T-cell (primary cell): ENCODE measurements around the gene LIN9. TPM values are rescaled to one million over a fixed set of nuclear protein-coding genes. Genes with fewer than 3 reads are reported as not detected.

ENCODE experiments used
- ATAC-seq, 4 experiments: fragments of 200-7000 bp in 3 of 4; fragments of 150-1000 bp in 1 of 4; cut with Tn5 transposase; replicated peaks in 1 of 4; 1 replicate in 3 of 4; 2 replicates in 1 of 4; pipeline ENCODE4 v1.10.0; 2021; ENCODE audit warnings: moderate library complexity in 3 of 4, mild to moderate bottlenecking in 2 of 4, moderate number of reproducible peaks in 1 of 4
- CTCF ChIA-PET, 2 donors: fragments of 300-600 bp; sonication (Branson Sonifier 250); formaldehyde crosslinking; loops; one replicate each; lab custom pipeline; 2022; ENCODE audit warnings: antibody characterized with exemption in 2 of 2; lab: Charles Lee
- POLR2A ChIA-PET, 2 donors: fragments of 300-600 bp; sonication (Branson Sonifier 250); formaldehyde crosslinking; loops; one replicate each; lab custom pipeline; 2022; ENCODE audit warnings: antibody characterized with exemption in 2 of 2; lab: Charles Lee
- DNase-seq, 35 experiments: peaks; one replicate each; pipeline versions ENCODE4 v3.0.0 to v3.0.0-alpha.2; 2013 to 2023
- H3K27ac ChIP-seq: one replicate; pipeline ENCODE4 v1.5.1; 2013; ENCODE audit warnings: low read length
- H3K27me3 ChIP-seq, 2 experiments: replicated peaks in 1 of 2; 1 replicate in 1 of 2; 2 replicates in 1 of 2; pipeline versions ENCODE4 v1.6.1 to v1.7.0; 2013; ENCODE audit warnings: low read length in 1 of 2, mixed read lengths in 1 of 2; ENCODE audit not compliant: control insufficient read depth in 2 of 2, insufficient read depth in 2 of 2; ENCODE audit errors: extremely low read depth in 1 of 2
- H3K36me3 ChIP-seq, 2 donors: 1 replicate in 1 of 2; 2 replicates in 1 of 2; pipeline versions ENCODE4 v1.6.1 to v1.7.0; 2013; ENCODE audit warnings: low read length in 1 of 2; ENCODE audit not compliant: control insufficient read depth in 2 of 2, insufficient read depth in 1 of 2; ENCODE audit errors: extremely low read depth in 1 of 2
- H3K4me1 ChIP-seq, 2 experiments: 1 replicate in 1 of 2; 2 replicates in 1 of 2; pipeline versions ENCODE4 v1.6.1 to v1.7.0; 2013; ENCODE audit warnings: low read length in 2 of 2, mixed read lengths in 1 of 2; ENCODE audit not compliant: insufficient read depth in 2 of 2, control insufficient read depth in 1 of 2; ENCODE audit errors: extremely low read depth in 1 of 2
- H3K4me3 ChIP-seq, 2 donors: 1 replicate in 1 of 2; 2 replicates in 1 of 2; pipeline versions ENCODE4 v1.5.1 to v1.7.0; 2013; ENCODE audit warnings: mild to moderate bottlenecking in 2 of 2, low read length in 1 of 2, moderate library complexity in 1 of 2; ENCODE audit not compliant: control insufficient read depth in 1 of 2; ENCODE audit errors: extremely low read depth in 1 of 2
- H3K9me3 ChIP-seq: 2 replicates; pipeline ENCODE4 v1.7.0; 2013
- H3K27ac Mint-ChIP-seq, 2 donors: one replicate each; pipeline ENCODE4 v1.8.0; 2020 to 2021; ENCODE audit warnings: mild to moderate bottlenecking in 2 of 2, mixed read lengths in 2 of 2
- H3K27me3 Mint-ChIP-seq, 2 donors: one replicate each; pipeline ENCODE4 v1.8.0; 2021 to 2022; ENCODE audit warnings: mixed read lengths in 2 of 2
- H3K36me3 Mint-ChIP-seq: one replicate; pipeline ENCODE4 v1.8.0; 2021; ENCODE audit warnings: mixed read lengths
- H3K4me1 Mint-ChIP-seq, 3 donors: one replicate each; pipeline ENCODE4 v1.8.0; 2020 to 2022; ENCODE audit warnings: mixed read lengths in 3 of 3, mild to moderate bottlenecking in 1 of 3
- H3K4me3 Mint-ChIP-seq, 3 donors: one replicate each; pipeline ENCODE4 v1.8.0; 2020 to 2022; ENCODE audit warnings: mild to moderate bottlenecking in 3 of 3, mixed read lengths in 3 of 3, moderate library complexity in 3 of 3
- H3K9me3 Mint-ChIP-seq, 3 donors: one replicate each; pipeline ENCODE4 v1.8.0; 2020 to 2022; ENCODE audit warnings: mixed read lengths in 3 of 3
- WGBS: methylation state at CpG from one replicate; pipeline ENCODE4 v1.1.5; 2013; ENCODE audit warnings: missing lambda C conversion rate; ENCODE audit not compliant: insufficient coverage; 5-methylcytosine and 5-hydroxymethylcytosine counted together
- total RNA-seq, 35 experiments: library from RNA in 6 of 35; stranded (reverse) in 6 of 35; fragments of 120-200 nt in 1 of 35; gene quantifications; one replicate each; pipeline versions ENCODE4 v1.2.1 to v1.2.4 and lab custom pipeline; 2013 to 2026

Gene LIN9
- total RNA-seq, 5 donors from 2014 or later (not counting 1 experiment from before 2014, with no cell fraction given) = 1.6 to 7.3 (median 5.3) TPM

DNA sequence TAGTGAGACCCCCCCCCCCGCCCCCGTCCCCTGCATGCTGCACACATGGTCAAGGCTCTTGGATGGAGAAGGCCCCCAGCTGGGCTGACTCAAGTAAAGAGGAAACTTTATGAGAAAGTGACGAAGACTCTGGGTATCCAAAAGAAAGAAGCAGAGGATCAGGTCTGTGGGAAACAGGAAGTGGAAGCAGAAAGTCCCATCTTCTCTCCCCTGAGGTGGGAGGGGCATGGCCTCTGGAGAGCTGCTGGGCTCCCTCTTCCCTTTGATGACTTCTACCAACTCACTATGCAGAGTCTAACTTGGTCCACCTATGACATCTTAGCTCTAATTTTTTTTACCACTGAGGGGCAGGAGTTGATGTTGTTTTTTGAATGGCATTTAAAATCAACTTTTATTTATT lies 42.7 kb upstream of the LIN9 start:
- Mint-ChIP-seq H3K27me3 (no peaks in the 10 kb centered on the region), H3K36me3 (peaks cover 5% of the 10 kb centered on the region), H3K27ac (no peak overlapping the region), H3K4me1 (peaks cover 0 to 2% (median 0%) of the 10 kb centered on the region in 3 donors), H3K4me3 (no peak overlapping the region), H3K9me3 (no peaks in the 10 kb centered on the region)
- DNase-seq (no peak), ATAC-seq (no peak)
- Histone ChIP-seq H3K9me3 (no peaks in the 10 kb centered on the region), H3K4me1 (no peaks in the 10 kb centered on the region), H3K27me3 (no peaks in the 10 kb centered on the region), H3K4me3 (no peak overlapping the region), H3K36me3 (no peaks in the 10 kb centered on the region), H3K27ac (no peak overlapping the region)
- CTCF ChIA-PET = interaction anchor here in 1 of 2 donors (0.6 kb wide), 1 partner anchor 14 kb away, joined by 4 read pairs; no protein-coding TSS in a partner anchor
- no CpG with 5 or more reads among the region's 3 CpGs for WGBS
- POLR2A ChIA-PET = no interaction called here

DNA sequence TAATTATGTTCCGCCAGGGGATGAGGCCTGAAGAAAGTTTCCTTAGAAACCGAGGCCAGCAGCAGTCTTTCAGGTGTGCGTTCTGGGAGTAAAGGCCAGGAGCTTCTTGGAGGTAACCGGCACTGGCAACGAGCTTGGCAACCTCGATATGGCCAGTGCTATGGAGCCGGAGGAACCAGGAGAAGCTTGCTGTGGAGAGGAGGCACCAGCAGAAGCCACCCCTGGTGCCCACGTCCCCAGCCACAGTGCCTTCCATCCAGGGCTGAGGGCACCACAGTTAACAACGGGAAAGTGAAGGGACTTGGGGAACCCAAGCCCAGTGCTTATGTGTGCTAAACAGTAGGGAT lies 41.5 kb upstream of the LIN9 start:
- H3K27ac Mint-ChIP-seq = no peak overlapping the region
- Histone ChIP-seq H3K36me3 (no peaks in the 10 kb centered on the region), H3K27ac (no peak overlapping the region), H3K4me1 (no peaks in the 10 kb centered on the region), H3K27me3 (no peaks in the 10 kb centered on the region), H3K9me3 (no peaks in the 10 kb centered on the region), H3K4me3 (no peak overlapping the region)
- no peaks in the 10 kb centered on the region for H3K27me3 Mint-ChIP-seq
- peaks cover 2% of the 10 kb centered on the region for H3K36me3 Mint-ChIP-seq
- CTCF ChIA-PET = no interaction called here
- ATAC-seq (no peak), DNase-seq (no peak)
- POLR2A ChIA-PET = no interaction called here
- no peaks in the 10 kb centered on the region for H3K4me1 Mint-ChIP-seq
- no peak overlapping the region for H3K4me3 Mint-ChIP-seq
- WGBS = 68% methylated on average over 8 of the region's 9 CpGs
- H3K9me3 Mint-ChIP-seq = no peaks in the 10 kb centered on the region

DNA sequence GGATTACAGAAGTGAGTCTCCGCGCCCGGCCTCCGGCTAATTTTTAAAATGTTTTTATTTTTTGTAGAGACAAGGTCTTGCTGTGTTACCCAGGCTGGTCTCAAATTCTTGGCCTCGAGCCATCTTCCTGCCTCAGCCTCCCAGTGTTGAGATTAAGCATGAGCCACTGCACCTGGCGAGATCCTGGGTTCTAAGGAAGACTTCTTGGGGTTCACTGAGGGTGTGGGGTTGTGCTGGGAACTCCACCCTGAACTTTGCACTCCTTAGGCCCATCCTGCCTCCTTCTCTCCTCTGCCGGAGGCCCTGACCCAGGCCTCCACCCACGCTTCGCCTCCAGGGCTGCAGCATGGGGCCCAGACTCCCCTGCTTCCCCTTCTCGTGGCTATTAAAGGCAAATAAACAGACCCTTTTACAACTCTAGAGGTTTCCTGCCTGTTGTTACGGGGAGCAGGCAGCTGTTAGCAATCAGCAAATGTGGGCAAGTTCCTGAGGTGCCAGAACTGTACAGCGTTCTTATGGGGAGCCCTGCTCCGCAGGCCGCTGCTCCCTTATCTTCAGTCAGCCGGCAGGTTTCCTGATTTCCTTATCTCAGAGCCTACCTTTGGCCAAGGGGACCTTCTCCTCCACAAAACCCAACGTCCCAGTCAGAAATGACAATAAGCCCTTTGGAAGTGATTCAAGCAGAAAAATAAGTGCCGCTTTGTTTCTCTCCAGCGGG lies 41.0 kb upstream of the LIN9 start:
- Mint-ChIP-seq H3K4me3 (no peak overlapping the region), H3K9me3 (no peaks in the 10 kb centered on the region), H3K36me3 (no peaks in the 10 kb centered on the region), H3K27me3 (no peaks in the 10 kb centered on the region), H3K4me1 (no peaks in the 10 kb centered on the region), H3K27ac (no peak overlapping the region)
- ChIA-PET POLR2A (no interaction called here), CTCF (no interaction called here)
- no peaks in the 10 kb centered on the region for H3K36me3 ChIP-seq
- no peaks in the 10 kb centered on the region for H3K9me3 ChIP-seq
- no peak for ATAC-seq
- H3K4me1 ChIP-seq = no peaks in the 10 kb centered on the region
- no peak overlapping the region for H3K27ac ChIP-seq
- no peak for DNase-seq
- no peak overlapping the region for H3K4me3 ChIP-seq
- 50% methylated on average over 10 of the region's 18 CpGs for WGBS
- no peaks in the 10 kb centered on the region for H3K27me3 ChIP-seq

DNA sequence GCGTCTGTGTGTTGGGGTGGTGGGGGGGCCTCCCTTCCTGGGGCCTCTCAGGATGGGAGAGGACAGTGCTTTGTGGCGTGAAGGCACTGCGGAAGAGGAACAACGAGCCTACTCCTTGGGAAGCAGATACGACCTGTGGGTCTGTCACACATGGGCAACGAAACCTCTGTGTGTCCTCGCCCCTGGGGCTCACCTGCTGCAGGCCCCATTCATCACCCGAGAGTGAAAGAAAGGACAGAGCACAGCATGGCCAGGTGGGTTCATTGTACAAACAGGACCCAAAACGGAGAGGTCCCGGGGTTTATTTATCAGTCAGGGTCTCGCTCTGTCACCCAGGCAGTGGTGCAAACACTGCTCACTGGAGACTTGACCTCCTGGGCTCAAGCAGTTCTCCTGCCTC lies 40.1 kb upstream of the LIN9 start:
- DNase-seq = no peak
- Histone ChIP-seq H3K4me3 (no peak overlapping the region), H3K36me3 (no peaks in the 10 kb centered on the region), H3K9me3 (no peaks in the 10 kb centered on the region), H3K27me3 (no peaks in the 10 kb centered on the region), H3K27ac (no peak overlapping the region), H3K4me1 (no peaks in the 10 kb centered on the region)
- Mint-ChIP-seq H3K9me3 (no peaks in the 10 kb centered on the region), H3K27ac (no peak overlapping the region), H3K4me1 (no peaks in the 10 kb centered on the region), H3K4me3 (no peak overlapping the region), H3K27me3 (no peaks in the 10 kb centered on the region), H3K36me3 (no peaks in the 10 kb centered on the region)
- WGBS = 84% methylated on average over 9 of the region's 11 CpGs
- ATAC-seq = no peak
- ChIA-PET POLR2A (no interaction called here), CTCF (no interaction called here)

DNA sequence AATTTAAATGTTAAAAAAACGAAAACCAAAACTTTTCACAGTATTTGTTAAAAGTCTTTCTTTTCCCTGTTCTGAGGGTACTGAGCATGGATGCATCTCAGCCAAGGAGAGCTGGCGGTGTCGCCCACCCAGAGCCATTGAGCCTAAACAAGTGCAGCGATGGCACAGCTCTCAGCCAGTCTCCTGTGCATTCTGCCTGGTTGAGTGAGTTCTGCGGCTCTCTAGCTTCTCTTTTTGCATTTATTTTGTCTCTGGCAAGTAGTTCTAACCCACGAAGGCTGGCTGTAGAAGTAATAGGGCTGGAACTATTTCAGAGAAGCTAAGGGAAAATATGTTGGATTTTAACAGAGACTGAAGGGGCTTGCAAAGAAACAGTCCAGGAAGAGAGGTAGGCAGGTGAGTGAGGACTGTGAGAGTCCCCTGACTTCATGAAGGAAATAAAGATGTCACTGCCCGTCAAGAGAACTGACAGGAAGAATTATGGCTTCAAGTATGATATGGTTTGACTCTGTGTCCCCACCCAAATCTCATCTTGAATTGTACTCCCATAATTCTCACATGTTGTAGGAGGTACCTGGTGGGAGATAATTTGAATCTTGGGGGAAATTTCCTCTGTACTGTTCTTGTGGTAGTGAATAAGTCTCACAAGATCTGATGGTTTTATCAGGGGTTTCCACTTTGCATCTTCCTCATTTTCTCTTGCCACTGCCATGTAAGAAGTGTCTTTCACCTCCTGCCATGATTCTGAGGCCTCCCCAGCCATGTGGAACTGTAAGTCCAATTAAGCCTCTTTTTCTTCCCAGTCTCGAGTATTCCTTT lies 35.7 kb upstream of the LIN9 start:
- no peak for ATAC-seq
- no peaks in the 10 kb centered on the region for H3K4me1 Mint-ChIP-seq
- no peak for DNase-seq
- CTCF ChIA-PET = interaction anchor here in 1 of 2 donors (0.6 kb wide), 2 partner anchors 167 to 1835 kb away, joined by 3 to 4 read pairs; no protein-coding TSS in a partner anchor
- Histone ChIP-seq H3K27me3 (peaks cover 0 to 5% of the 10 kb centered on the region in 2 experiments), H3K4me1 (no peaks in the 10 kb centered on the region), H3K4me3 (no peak overlapping the region), H3K36me3 (no peaks in the 10 kb centered on the region), H3K27ac (no peak overlapping the region), H3K9me3 (no peaks in the 10 kb centered on the region)
- POLR2A ChIA-PET = no interaction called here
- H3K27ac Mint-ChIP-seq = no peak overlapping the region
- no peaks in the 10 kb centered on the region for H3K36me3 Mint-ChIP-seq
- WGBS = 85% methylated on average over 6 of the region's 8 CpGs
- peaks cover 3 to 8% (median 7%) of the 10 kb centered on the region in 3 donors for H3K9me3 Mint-ChIP-seq
- H3K27me3 Mint-ChIP-seq = peaks cover 8 to 17% of the 10 kb centered on the region in 2 donors
- H3K4me3 Mint-ChIP-seq = no peak overlapping the region

DNA sequence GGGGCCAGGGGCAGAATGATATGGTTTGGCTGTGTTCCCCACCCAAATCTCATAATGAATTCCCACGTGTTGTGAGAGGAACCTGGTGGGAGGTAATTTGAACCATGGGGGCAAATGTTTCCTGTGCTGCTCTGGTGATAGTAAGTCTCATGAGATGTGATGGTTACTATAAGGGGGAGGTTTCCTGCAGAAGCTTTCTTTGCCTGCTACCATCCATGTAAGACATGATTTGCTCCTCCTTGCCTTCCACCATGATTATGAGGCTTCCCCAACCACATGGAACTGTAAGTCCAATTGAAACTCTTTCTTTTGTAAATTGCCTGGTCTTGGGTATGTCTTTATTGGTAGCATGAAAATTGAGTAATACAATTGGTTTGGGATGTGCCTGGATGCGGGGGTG lies 33.7 kb upstream of the LIN9 start:
- DNase-seq (no peak), ATAC-seq (no peak)
- no CpG with 5 or more reads among the region's 2 CpGs for WGBS
- ChIA-PET POLR2A (no interaction called here), CTCF (no interaction called here)
- Mint-ChIP-seq H3K9me3 (peaks cover 3 to 8% (median 7%) of the 10 kb centered on the region in 3 donors), H3K4me3 (no peak overlapping the region), H3K27me3 (peaks cover 8 to 17% of the 10 kb centered on the region in 2 donors), H3K27ac (no peak overlapping the region), H3K4me1 (no peaks in the 10 kb centered on the region), H3K36me3 (no peaks in the 10 kb centered on the region)
- Histone ChIP-seq H3K36me3 (no peaks in the 10 kb centered on the region), H3K27me3 (peaks cover 0 to 8% of the 10 kb centered on the region in 2 experiments), H3K9me3 (no peaks in the 10 kb centered on the region), H3K27ac (no peak overlapping the region), H3K4me3 (no peak overlapping the region), H3K4me1 (no peaks in the 10 kb centered on the region)
